K562 (cell line): ENCODE results near the gene GALNT18.

ENCODE experiments used
- ARID2 ChIP-seq: fragments of 450-650 bp; IDR thresholded peaks from 2 replicates; pipeline ENCODE4 v1.6.1; 2017; ENCODE audit warnings: antibody characterized with exemption, mild to moderate bottlenecking
- CEBPB ChIP-seq: fragments of 450-650 bp; IDR thresholded peaks from 2 replicates; pipeline ENCODE4 v1.6.1; 2016; ENCODE audit warnings: missing genetic modification characterization, missing compliant biosample characterization
- CTCF ChIP-seq, 3 experiments: IDR thresholded peaks in 2 of 3; conservative IDR thresholded peaks in 1 of 3; 2 replicates each; pipeline ENCODE4 v1.5.1; 2011 to 2012; ENCODE audit warnings: low read length in 3 of 3, mild to moderate bottlenecking in 3 of 3, control low read depth in 2 of 3, improper control_type of control experiment in 1 of 3, inconsistent platforms in 1 of 3, low read depth in 1 of 3, mixed read lengths in 1 of 3, moderate library complexity in 1 of 3; ENCODE audit not compliant: insufficient read depth in 2 of 3
- FOXO4 ChIP-seq: fragments of 450-650 bp; formaldehyde crosslinking; IDR thresholded peaks from 2 replicates; pipeline ENCODE4 v1.4.0; 2020; ENCODE audit warnings: mild to moderate bottlenecking, moderate library complexity
- FOXP4 ChIP-seq: sonication (generic); formaldehyde crosslinking; IDR thresholded peaks from 2 replicates; pipeline ENCODE4 v1.8.0; 2022; ENCODE audit warnings: mild to moderate bottlenecking, missing genetic modification reagents, borderline replicate concordance
- GABPB1 ChIP-seq: sonication (generic); formaldehyde crosslinking; IDR thresholded peaks from 2 replicates; pipeline ENCODE4 v1.8.0; 2022; ENCODE audit warnings: mild to moderate bottlenecking, missing genetic modification reagents
- POLR2A ChIP-seq: fragments of 450-650 bp; conservative IDR thresholded peaks from 2 replicates; pipeline ENCODE4 v1.6.1; 2016
- TOE1 ChIP-seq, 2 experiments: fragments of 450-650 bp in 1 of 2; sonication (generic) in 1 of 2; formaldehyde crosslinking in 1 of 2; IDR thresholded peaks; 2 replicates each; pipeline versions ENCODE4 v1.7.1 to v1.8.0; 2016 to 2022; ENCODE audit warnings: borderline replicate concordance in 2 of 2, mild to moderate bottlenecking in 2 of 2, antibody characterized with exemption in 1 of 2, inconsistent platforms in 1 of 2, low read depth in 1 of 2, missing genetic modification reagents in 1 of 2, moderate library complexity in 1 of 2
- ZBTB7A ChIP-seq: IDR thresholded peaks from 2 replicates; pipeline ENCODE4 v1.6.1; 2011; ENCODE audit warnings: low read depth, mild to moderate bottlenecking, low read length, moderate library complexity, borderline replicate concordance; ENCODE audit not compliant: control insufficient read depth
- ZNF561 ChIP-seq: fragments of 450-650 bp; formaldehyde crosslinking; conservative IDR thresholded peaks from 2 replicates; pipeline ENCODE4 v1.4.0; 2020; ENCODE audit warnings: mild to moderate bottlenecking, moderate library complexity
- ZNF592 ChIP-seq: fragments of 450-650 bp; IDR thresholded peaks from 2 replicates; pipeline ENCODE4 v1.6.1; 2017; ENCODE audit warnings: antibody characterized with exemption, mild to moderate bottlenecking
- TF ChIP-seq, protein P1 (sequence below): fragments of 450-650 bp; conservative IDR thresholded peaks from 2 replicates; pipeline ENCODE4 v1.6.1; 2016; ENCODE audit warnings: missing genetic modification characterization, low read depth, mild to moderate bottlenecking, control low read depth, missing compliant biosample characterization

- TF ChIP-seq CEBPB (tag) (no peak), ZNF561 (CRISPR knock-in tag) (no peak), ARID2 (no peak), POLR2A (no peak), TOE1 (IDR thresholded peaks at IDR 0.05; ENCODE audit: borderline replicate concordance) (no peak), TOE1 (CRISPR knock-in tag; IDR thresholded peaks at IDR 0.05; ENCODE audit: borderline replicate concordance, low read depth) (no peak), CTCF (IDR thresholded peaks at IDR 0.05 in 2 of 3, conservative IDR thresholded peaks at IDR 0.05 in 1 of 3; ENCODE audit: insufficient read depth in 2 of 3, low read depth in 1 of 3, low read length in 3 of 3) (no peak), ZNF592 (no peak), GABPB1 (CRISPR knock-in tag) (no peak), FOXO4 (CRISPR knock-in tag) (no peak), FOXP4 (no peak), ZBTB7A (no peak)
- TF ChIP-seq, protein P1, sequence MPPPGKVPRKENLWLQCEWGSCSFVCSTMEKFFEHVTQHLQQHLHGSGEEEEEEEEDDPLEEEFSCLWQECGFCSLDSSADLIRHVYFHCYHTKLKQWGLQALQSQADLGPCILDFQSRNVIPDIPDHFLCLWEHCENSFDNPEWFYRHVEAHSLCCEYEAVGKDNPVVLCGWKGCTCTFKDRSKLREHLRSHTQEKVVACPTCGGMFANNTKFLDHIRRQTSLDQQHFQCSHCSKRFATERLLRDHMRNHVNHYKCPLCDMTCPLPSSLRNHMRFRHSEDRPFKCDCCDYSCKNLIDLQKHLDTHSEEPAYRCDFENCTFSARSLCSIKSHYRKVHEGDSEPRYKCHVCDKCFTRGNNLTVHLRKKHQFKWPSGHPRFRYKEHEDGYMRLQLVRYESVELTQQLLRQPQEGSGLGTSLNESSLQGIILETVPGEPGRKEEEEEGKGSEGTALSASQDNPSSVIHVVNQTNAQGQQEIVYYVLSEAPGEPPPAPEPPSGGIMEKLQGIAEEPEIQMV (tag): no peak
These were observed 127.5 kb downstream of the GALNT18 start for GRCh38 chr11:11494348-11494747.
